HG03025 (cell line): ENCODE measurements around the gene NT5DC2.

Experiments used
- ATAC-seq: cut with Tn5 transposase; IDR thresholded peaks from one replicate; pipeline ENCODE4 v1.9.1; 2021; ENCODE audit warnings: mild to moderate bottlenecking, moderate library complexity; ENCODE audit not compliant: unreplicated experiment, low FRiP score

The NT5DC2 gene

DNA sequence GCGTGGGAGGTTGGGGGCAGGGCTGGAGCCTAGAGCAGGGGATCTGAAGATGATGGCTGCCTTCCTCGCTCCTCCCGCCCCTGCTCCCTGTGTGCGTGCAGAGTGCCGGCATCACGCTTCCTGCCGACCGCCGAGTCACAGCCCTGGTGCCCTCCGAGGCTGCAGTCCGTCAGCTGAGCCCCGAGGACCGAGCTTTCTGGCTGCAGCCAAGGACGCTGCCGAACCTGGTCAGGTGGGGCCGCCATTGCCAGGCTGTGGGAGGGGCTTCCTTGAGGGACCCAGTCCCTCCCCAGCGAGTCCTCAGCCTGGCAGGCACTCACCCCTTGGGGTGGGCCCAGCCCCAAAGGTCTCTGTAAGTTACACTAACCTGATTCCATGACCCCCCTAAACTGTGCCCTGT is 20.9 kb downstream of the NT5DC2 start:
- no peak for ATAC-seq

- no peak for ATAC-seq
Measured at GRCh38 chr3:52512105-52512504, 21.6 kb downstream of the NT5DC2 start.

DNA sequence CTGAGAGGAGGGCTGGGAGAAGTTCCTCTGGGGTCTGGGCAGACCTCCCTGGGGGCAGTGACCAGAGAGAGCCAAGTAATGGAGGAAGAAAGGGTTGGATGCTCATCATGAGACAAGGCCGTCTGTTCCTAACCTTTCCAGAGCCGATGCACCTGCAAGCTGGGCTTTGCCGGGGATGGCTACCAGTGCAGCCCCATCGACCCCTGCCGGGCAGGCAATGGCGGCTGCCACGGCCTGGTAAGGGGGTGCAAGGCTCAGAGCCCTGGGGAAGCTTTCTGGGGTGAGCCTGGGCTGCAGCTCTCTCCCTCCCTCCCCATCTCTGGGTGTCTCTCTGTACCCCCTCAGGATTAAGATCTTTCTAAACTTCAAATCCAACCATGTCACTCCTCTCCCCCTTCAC is 22.1 kb downstream of the NT5DC2 start:
- no peak for ATAC-seq

DNA sequence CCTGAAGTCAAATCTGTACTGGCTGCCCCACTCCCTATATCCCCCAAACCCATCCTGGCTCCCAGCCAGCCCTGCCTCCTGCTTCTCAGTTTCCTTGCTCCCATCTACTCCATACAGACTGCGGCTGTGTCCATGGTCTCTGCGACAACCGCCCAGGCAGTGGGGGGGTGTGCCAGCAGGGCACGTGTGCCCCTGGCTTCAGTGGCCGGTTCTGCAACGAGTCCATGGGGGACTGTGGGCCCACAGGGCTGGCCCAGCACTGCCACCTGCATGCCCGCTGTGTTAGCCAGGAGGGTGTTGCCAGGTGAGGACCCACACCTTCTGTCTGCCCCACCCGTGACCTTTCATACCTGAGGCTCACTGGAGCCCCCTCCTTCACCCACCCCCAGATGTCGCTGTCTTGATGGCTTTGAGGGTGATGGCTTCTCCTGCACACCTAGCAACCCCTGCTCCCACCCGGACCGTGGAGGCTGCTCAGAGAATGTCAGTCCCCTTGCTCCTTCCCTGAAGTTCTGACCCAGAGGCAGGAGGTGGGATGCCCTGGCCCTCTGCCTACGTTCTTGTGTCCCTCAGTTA is 23.8 kb downstream of the NT5DC2 start:
- no peak for ATAC-seq

DNA sequence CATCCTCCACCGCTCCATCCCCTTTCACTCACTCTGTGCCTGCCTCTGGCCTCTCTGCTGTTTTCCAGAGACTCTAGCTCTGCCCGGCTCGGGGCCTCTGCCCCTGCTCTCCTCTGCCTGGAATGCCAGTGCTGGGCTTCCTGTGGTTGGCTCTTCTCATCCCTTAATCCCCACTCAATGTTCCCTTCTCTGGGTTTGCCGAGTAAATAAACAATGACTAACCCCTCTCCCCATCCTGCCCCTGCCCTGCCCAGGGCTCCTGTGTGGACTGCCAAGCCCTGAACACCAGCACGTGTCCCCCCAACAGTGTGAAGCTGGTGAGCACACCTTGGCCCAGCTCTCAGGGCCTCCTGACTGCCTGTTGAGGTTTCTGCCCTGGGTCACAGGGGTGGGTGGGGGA is 26.3 kb downstream of the NT5DC2 start:
- no peak for ATAC-seq

DNA sequence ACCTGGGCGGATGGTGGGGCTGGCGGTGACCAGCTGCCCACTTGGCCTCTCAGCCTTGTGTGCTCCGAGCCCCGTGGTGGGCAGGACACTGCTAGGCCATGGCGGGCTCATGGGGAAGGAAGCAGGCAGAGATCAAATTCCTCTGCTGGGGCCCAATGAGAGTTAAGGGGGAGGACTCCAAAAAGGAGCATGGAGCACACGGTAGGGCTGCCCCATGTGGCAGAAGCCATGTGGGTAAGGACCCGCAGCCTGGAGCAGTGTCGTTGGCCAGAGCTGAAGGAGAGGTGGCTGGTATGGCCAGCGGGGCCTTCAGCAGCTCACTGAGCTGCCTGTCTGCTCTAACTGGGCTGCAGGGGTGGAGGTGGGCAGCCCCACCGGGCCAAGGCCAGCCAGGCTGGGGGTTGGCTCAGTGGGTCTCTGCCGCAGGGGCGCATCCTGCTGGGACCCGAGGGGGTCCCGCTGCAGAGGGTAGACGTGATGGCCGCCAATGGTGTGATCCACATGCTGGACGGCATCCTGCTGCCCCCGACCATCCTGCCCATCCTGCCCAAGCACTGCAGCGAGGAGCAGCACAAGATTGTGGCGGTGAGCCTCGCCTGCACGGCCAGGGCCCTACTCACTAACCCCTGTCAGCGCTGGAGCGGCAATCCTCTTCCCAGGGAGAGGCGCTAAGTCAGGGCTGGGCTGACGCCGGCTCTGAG is 27.2 kb downstream of the NT5DC2 start:
- ATAC-seq, result no peak

DNA sequence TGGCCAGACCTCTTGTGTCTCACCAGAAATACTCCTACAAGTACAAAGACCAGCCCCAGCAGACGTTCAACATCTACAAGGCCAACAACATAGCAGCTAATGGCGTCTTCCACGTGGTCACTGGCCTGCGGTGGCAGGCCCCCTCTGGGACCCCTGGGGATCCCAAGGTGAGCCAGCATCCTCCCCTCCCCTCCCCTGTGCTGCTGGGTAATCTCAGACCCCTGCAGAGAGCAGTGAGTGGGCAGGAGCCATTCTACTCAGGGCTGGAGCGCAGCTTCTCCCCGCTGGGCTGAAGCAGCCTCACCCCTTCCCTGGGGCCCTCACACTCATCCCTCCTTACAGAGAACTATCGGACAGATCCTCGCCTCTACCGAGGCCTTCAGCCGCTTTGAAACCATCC is 28.7 kb downstream of the NT5DC2 start:
- ATAC-seq, result no peak

GRCh38 chr3:52503788-52504424 is 29.8 kb downstream of the NT5DC2 start:
- ATAC-seq, result no peak

DNA sequence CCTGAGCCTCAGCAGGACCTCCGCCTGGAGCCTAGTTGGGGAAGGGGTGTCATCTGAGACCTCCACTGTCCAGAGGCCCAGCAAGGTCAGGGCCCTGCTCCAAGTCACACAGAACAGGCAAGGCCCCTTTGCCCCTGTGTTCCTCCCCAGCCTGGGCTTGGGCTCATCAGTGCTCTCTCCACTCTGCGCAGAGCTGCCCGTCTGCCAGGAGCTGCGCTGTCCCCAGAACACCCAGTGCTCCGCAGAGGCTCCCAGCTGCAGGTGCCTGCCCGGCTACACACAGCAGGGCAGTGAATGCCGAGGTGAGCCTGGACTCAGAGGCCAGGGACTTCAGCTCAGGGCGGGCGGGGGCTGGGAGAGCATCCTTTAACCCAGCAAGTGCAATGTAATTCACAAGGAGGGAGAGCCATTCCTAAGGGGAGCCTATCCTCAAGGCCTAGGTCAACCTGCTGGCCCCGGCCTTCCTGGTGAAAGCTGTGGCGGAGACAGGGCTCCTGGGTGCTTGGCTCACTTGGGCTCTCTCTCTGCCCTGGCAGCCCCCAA is 30.8 kb downstream of the NT5DC2 start:
- no peak for ATAC-seq

DNA sequence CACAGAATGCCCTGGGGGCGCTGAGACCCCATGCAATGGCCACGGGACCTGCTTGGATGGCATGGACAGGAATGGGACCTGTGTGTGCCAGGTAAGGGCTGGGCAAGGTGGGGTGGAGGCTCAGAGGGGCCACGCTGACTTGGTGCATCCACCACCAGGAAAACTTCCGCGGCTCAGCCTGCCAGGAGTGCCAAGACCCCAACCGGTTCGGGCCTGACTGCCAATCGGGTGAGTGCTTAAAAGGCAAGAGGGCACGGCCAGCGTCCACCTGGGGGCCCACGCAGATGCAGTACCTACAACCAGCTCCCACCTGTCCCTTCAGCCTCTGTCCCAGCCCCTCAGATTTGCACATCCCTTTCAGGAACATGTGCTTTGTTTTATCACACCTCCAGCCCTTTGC is 31.7 kb downstream of the NT5DC2 start:
- no peak for ATAC-seq

GRCh38 chr3:52501046-52501445 is 32.6 kb downstream of the NT5DC2 start:
- no peak for ATAC-seq

DNA sequence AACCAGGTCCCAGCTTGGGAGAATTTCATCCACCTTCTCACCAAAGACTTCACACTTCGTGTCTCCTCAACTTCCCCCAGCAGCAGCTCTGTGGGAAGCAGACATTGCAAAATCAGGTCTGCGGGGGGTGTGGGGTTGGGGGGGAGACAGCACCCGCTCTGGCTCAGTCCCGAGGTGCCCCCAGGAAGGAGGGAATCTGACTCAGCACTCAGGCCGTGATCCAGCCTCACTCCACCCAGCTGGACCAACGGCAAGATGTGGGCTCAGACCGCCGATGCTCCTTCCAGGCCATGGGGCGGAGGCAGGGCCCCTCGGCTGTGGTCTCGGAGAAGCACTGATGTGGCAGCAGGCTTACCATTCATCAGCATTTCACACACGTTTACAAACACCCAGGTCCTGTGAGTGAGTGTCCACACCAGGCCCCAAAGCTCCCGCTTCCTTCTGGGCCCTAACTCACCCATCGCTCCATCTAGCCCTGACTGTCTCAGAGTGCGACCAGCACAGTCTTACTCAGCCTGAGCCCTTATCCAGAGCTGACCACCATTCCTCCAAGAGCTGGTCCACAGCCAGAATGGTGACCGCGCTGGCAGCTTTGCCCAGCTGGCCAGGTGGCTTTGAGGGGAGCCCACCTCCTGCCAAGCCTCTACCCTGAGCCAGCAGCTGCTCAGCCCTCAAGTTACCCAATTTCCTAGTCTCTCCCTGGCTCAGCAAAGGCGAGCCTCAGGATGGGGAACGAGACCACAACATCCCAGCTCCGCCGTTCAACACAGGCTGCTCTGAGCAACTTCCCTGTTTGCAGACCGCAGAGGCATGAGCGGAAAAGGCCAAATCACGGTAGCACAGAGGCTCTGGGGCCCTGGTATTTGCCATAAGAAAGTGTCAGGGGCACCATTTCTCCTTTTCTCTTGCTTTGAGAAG is 35.3 kb downstream of the NT5DC2 start:
- no peak for ATAC-seq

GRCh38 chr3:52495777-52496602 is 37.7 kb downstream of the NT5DC2 start:
- ATAC-seq, result no peak

DNA sequence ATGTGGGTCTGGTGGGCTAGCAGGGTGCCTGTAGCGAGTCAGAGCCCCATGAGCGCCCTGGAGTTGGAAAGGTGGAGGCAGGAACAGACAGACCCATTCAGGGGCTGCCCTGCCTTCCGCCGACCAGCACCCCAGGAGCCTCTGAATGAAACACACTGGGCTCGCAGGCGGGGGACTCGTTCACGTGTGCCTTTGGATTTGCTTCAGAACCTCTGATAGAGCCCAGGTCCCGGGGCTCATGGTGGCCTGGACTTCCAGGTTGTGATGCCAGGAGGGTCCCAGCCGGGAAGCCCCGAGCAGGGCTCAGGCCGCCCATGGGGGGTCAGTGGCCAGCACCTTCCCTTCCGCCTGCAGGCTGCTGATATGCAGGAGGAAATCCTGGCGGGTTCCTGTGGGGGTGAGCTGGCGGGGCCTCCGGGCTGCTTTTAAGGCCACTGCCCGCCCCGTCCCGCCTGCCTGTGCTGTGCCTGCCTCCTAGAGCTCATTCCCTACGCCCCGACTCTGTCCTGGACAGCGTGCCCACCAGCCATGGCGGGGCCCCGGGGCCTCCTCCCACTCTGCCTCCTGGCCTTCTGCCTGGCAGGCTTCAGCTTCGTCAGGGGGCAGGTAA is 38.7 kb downstream of the NT5DC2 start, which contains the start of gene STAB1:
Gene STAB1 (plus strand): TSS at position 453 of the 610 bp plus-strand sequence. CDS start 76 bp downstream, at position 529.
- ATAC-seq, result no peak

DNA sequence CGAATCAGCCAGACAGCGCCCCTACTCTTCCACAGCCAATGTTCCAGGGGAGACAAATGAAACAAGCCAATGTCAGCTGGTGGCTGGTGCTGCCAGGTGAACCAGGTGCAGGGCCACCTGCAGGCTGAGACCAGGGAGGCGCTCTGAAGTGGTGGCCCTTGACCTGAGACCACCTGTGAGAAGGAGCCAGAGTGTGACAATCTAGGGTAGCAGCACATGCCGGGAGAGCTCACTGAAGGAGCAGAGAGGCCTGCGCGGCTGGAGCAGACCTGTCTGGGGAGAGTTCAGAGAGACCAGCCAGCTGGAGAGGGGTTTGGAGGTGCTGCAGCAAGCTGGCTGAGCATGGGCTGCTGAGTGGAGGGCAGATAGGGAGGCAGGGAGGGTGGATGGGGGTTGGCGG is 39.2 kb downstream of the NT5DC2 start:
- ATAC-seq, result no peak

GRCh38 chr3:52493232-52494017 is 40.2 kb downstream of the NT5DC2 start:
- ATAC-seq, result no peak

GRCh38 chr3:52492059-52492458 is 41.6 kb downstream of the NT5DC2 start:
- no peak for ATAC-seq

GRCh38 chr3:52490939-52491526 is 42.6 kb downstream of the NT5DC2 start:
- no peak for ATAC-seq
